B cell (primary cell): ENCODE results near the gene COX10. TPM values are rescaled to one million over a fixed set of nuclear protein-coding genes. Genes with fewer than 3 reads are reported as not detected.

ENCODE experiments used
- ATAC-seq: fragments of 200-7000 bp; cut with Tn5 transposase; one replicate; pipeline ENCODE4 v1.10.0; 2021; ENCODE audit warnings: low read depth, mild to moderate bottlenecking, moderate number of reproducible peaks, moderate library complexity
- CTCF ChIA-PET: fragments of 350-600 bp; sonication (Branson Sonifier 250); formaldehyde crosslinking; loops from one replicate; lab custom pipeline; 2021; ENCODE audit warnings: antibody characterized with exemption, inconsistent platforms; lab: Charles Lee
- POLR2A ChIA-PET: fragments of 350-600 bp; sonication (Branson Sonifier 250); formaldehyde crosslinking; loops from one replicate; lab custom pipeline; 2021; ENCODE audit warnings: antibody characterized with exemption; lab: Charles Lee
- DNase-seq: peaks from one replicate; pipeline ENCODE4 v3.0.0; 2013
- H2AFZ ChIP-seq: 2 replicates; pipeline ENCODE4 v1.6.1; 2012; ENCODE audit warnings: mild to moderate bottlenecking, low read depth, low read length; ENCODE audit not compliant: insufficient read depth, poor library complexity, severe bottlenecking
- H3K27ac ChIP-seq, 2 donors: 1 replicate in 1 of 2; 2 replicates in 1 of 2; pipeline ENCODE4 v1.5.1; 2012 to 2013; ENCODE audit warnings: low read length in 2 of 2, mild to moderate bottlenecking in 2 of 2, moderate library complexity in 1 of 2
- H3K27me3 ChIP-seq, 4 experiments: fragments of 200-600 bp in 1 of 4; sonication (generic) in 1 of 4; replicated peaks in 1 of 4; 1 replicate in 2 of 4; 2 replicates in 2 of 4; pipeline versions ENCODE4 v1.6.1 to v1.7.0; 2013 to 2016; ENCODE audit warnings: low read length in 3 of 4, mild to moderate bottlenecking in 2 of 4, mixed read lengths in 1 of 4, moderate library complexity in 1 of 4; ENCODE audit not compliant: insufficient read depth in 4 of 4, control insufficient read depth in 3 of 4; ENCODE audit errors: control extremely low read depth in 1 of 4
- H3K36me3 ChIP-seq, 2 experiments: replicated peaks in 1 of 2; 1 replicate in 1 of 2; 2 replicates in 1 of 2; pipeline versions ENCODE4 v1.6.1 to v1.7.1; 2013; ENCODE audit warnings: low read length in 1 of 2; ENCODE audit not compliant: insufficient read depth in 2 of 2, control insufficient read depth in 1 of 2; ENCODE audit errors: control extremely low read depth in 1 of 2, extremely low read depth in 1 of 2
- H3K4me1 ChIP-seq, 2 donors: fragments of 200-600 bp in 1 of 2; sonication (generic) in 1 of 2; 1 replicate in 1 of 2; 2 replicates in 1 of 2; pipeline versions ENCODE4 v1.5.1 to v1.6.1; 2013 to 2017; ENCODE audit warnings: low read length in 2 of 2; ENCODE audit not compliant: control insufficient read depth in 2 of 2, insufficient read depth in 2 of 2
- H3K4me2 ChIP-seq: replicated peaks from 2 replicates; pipeline ENCODE3; 2012; ENCODE audit warnings: mild to moderate bottlenecking, low read depth, low read length; ENCODE audit not compliant: poor library complexity, severe bottlenecking
- H3K4me3 ChIP-seq, 5 experiments: fragments of 200-600 bp in 1 of 5; sonication (generic) in 1 of 5; 1 replicate in 3 of 5; 2 replicates in 2 of 5; pipeline versions ENCODE4 v1.5.1 to v1.7.0; 2011 to 2016; ENCODE audit warnings: low read length in 4 of 5, mild to moderate bottlenecking in 4 of 5, low read depth in 2 of 5, control low read depth in 1 of 5, moderate library complexity in 1 of 5; ENCODE audit not compliant: insufficient read depth in 1 of 5; ENCODE audit errors: control extremely low read depth in 1 of 5, extremely low read depth in 1 of 5
- H3K79me2 ChIP-seq: fragments of 200-600 bp; sonication (generic); one replicate; pipeline ENCODE4 v1.6.0; 2016; ENCODE audit warnings: low read length; ENCODE audit not compliant: control insufficient read depth, insufficient read depth
- H3K9ac ChIP-seq: fragments of 200-600 bp; sonication (generic); 2 replicates; pipeline ENCODE4 v1.6.1; 2017; ENCODE audit warnings: mild to moderate bottlenecking, low read length, moderate library complexity
- H3K9me3 ChIP-seq, 3 donors: one replicate each; pipeline versions ENCODE4 v1.6.1 to v1.7.1; 2013; ENCODE audit warnings: low read length in 2 of 3; ENCODE audit not compliant: control insufficient read depth in 2 of 3, insufficient read depth in 1 of 3; ENCODE audit errors: control extremely low read depth in 1 of 3
- H4K20me1 ChIP-seq: 2 replicates; pipeline ENCODE4 v1.6.0; 2012; ENCODE audit warnings: mild to moderate bottlenecking, low read length; ENCODE audit not compliant: insufficient read depth, control insufficient read depth, poor library complexity, severe bottlenecking
- H3K27ac Mint-ChIP-seq: one replicate; pipeline ENCODE4 v1.8.0; 2021; ENCODE audit warnings: mixed read lengths
- H3K27me3 Mint-ChIP-seq: one replicate; pipeline ENCODE4 v1.8.0; 2021; ENCODE audit warnings: mixed read lengths
- H3K4me1 Mint-ChIP-seq: one replicate; pipeline ENCODE4 v1.8.0; 2021; ENCODE audit warnings: mixed read lengths
- H3K4me3 Mint-ChIP-seq: one replicate; pipeline ENCODE4 v1.8.0; 2021; ENCODE audit warnings: mixed read lengths
- H3K9me3 Mint-ChIP-seq: one replicate; pipeline ENCODE4 v1.8.0; 2022; ENCODE audit warnings: mixed read lengths; ENCODE audit not compliant: insufficient read depth
- EZH2 ChIP-seq: IDR thresholded peaks from 2 replicates; pipeline ENCODE4 v1.6.1; 2012; ENCODE audit warnings: borderline replicate concordance, low read depth, mild to moderate bottlenecking, moderate library complexity, low read length; ENCODE audit not compliant: insufficient read depth, poor library complexity, severe bottlenecking
- WGBS: methylation state at CpG from one replicate; pipeline ENCODE4 v1.1.5; 2013; ENCODE audit warnings: missing lambda C conversion rate; ENCODE audit not compliant: insufficient coverage; 5-methylcytosine and 5-hydroxymethylcytosine counted together
- intact Hi-C: fragments of 100-400 bp; cut with micrococcal nuclease; formaldehyde crosslinking; loops from one replicate; pipeline ENCODE4 v1.10.0; 2022
- polyA plus RNA-seq: library from polyadenylated mRNA; depleted of rRNA; stranded (reverse); fragments of >200 nt; gene quantifications from 2 replicates; pipeline ENCODE4 v1.2.3, GENCODE V29; 2012
- total RNA-seq, 2 donors: library from RNA; stranded (reverse); fragments of 120-200 nt in 1 of 2; gene quantifications; 1 replicate in 1 of 2; 2 replicates in 1 of 2; pipeline versions ENCODE4 v1.2.3 to v1.2.4, GENCODE V29; 2013 to 2022
- TF ChIP-seq, protein P1 (sequence below): fragments of 200-600 bp; IDR thresholded peaks from one replicate; pipeline ENCODE4 v1.8.0; 2022; ENCODE audit warnings: antibody characterized with exemption, mild to moderate bottlenecking

Gene COX10
- total and polyA plus RNA-seq, 2 donors (not counting 1 experiment from before 2014, with no cell fraction given), result 21.8 to 23.3 TPM

DNA sequence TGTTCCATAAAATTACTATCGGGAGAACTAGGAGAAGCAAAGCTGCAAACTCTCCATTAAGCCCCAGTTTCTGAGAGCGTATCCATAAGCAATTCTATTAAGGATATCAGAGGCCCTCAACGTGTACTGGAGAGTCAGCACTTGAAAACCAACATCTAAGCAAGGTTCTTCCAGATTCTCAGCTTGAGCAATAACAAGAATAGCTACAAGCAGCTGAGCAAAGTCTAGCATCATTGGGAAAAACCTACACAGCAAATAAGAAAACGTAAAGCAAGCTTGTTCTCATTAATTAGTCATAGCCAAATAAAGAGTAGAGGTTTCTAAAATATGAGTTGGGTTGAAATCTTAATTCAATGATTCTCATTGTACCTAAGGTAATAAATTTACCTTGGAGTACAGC lies 26.9 kb upstream of the COX10 start:
- Histone ChIP-seq H4K20me1 (no peaks in the 10 kb centered on the region), H3K9me3 (no peaks in the 10 kb centered on the region), H3K4me2 (no peak overlapping the region), H3K4me1 (no peaks in the 10 kb centered on the region), H3K79me2 (no peaks in the 10 kb centered on the region), H2AFZ (no peak overlapping the region), H3K36me3 (peaks cover 0 to 1% of the 10 kb centered on the region in 2 experiments), H3K9ac (no peak overlapping the region), H3K27me3 (no peaks in the 10 kb centered on the region), H3K4me3 (no peak overlapping the region), H3K27ac (no peak overlapping the region)
- no peaks in the 10 kb centered on the region for H3K4me1 Mint-ChIP-seq
- no peaks in the 10 kb centered on the region for H3K9me3 Mint-ChIP-seq
- 90% methylated on average over 3 of the region's 4 CpGs for WGBS
- no peaks in the 10 kb centered on the region for H3K27me3 Mint-ChIP-seq
- ChIA-PET CTCF (no interaction called here), POLR2A (no interaction called here)
- no peak overlapping the region for H3K4me3 Mint-ChIP-seq
- no peak for DNase-seq
- TF ChIP-seq EZH2, result no peak
- TF ChIP-seq, protein P1, sequence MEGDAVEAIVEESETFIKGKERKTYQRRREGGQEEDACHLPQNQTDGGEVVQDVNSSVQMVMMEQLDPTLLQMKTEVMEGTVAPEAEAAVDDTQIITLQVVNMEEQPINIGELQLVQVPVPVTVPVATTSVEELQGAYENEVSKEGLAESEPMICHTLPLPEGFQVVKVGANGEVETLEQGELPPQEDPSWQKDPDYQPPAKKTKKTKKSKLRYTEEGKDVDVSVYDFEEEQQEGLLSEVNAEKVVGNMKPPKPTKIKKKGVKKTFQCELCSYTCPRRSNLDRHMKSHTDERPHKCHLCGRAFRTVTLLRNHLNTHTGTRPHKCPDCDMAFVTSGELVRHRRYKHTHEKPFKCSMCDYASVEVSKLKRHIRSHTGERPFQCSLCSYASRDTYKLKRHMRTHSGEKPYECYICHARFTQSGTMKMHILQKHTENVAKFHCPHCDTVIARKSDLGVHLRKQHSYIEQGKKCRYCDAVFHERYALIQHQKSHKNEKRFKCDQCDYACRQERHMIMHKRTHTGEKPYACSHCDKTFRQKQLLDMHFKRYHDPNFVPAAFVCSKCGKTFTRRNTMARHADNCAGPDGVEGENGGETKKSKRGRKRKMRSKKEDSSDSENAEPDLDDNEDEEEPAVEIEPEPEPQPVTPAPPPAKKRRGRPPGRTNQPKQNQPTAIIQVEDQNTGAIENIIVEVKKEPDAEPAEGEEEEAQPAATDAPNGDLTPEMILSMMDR, result no peak
- intact Hi-C loops, result no loop called here
- H3K27ac Mint-ChIP-seq, result no peak overlapping the region
- ATAC-seq, result no peak

DNA sequence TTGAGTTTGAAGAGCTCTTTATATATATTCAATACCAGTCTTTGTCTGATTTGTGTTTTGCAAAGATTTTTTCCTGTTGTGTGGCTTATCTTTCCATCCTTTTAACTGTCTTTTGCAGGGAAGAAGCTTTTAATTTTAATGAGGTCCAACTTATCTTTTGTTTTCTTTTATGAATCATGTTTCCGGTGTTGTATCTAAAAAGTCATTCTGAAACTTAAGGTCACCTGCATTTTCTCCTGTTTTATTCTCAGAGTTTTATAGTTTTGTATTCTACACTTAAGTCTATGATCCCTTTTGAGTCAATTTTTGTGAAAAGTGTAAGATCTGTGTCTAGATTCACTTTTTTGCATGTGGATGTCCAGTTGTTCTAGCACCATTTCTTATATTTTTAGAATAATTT lies 24.6 kb upstream of the COX10 start:
- CTCF ChIA-PET, result interaction anchor here (0.7 kb wide), 1 partner anchor 20 kb away, joined by 4 read pairs; no protein-coding TSS in a partner anchor
- Histone ChIP-seq H3K79me2 (no peaks in the 10 kb centered on the region), H3K4me2 (no peak overlapping the region), H3K27ac (no peak overlapping the region), H4K20me1 (no peaks in the 10 kb centered on the region), H3K9me3 (no peaks in the 10 kb centered on the region), H3K4me1 (no peaks in the 10 kb centered on the region), H2AFZ (no peak overlapping the region), H3K27me3 (no peaks in the 10 kb centered on the region), H3K4me3 (no peak overlapping the region), H3K9ac (no peak overlapping the region), H3K36me3 (peaks cover 0 to 4% of the 10 kb centered on the region in 2 experiments)
- WGBS, result no CpG with 5 or more reads among the region's 1 CpG
- Mint-ChIP-seq H3K4me3 (no peak overlapping the region), H3K9me3 (no peaks in the 10 kb centered on the region), H3K27ac (no peak overlapping the region), H3K27me3 (no peaks in the 10 kb centered on the region), H3K4me1 (no peaks in the 10 kb centered on the region)
- no peak for DNase-seq
- ATAC-seq, result no peak
- POLR2A ChIA-PET, result no interaction called here
- intact Hi-C loops, result no loop called here
- TF ChIP-seq EZH2, result no peak
- TF ChIP-seq, protein P1, result no peak
